Mucosa of descending colon (tissue), 3 donors: Measurements from ENCODE around the gene ZBED1. TPM values are rescaled to one million over a fixed set of nuclear protein-coding genes. Genes with fewer than 3 reads are reported as not detected.
"Not testable (repeated sequence)": the region's sequence is repeated elsewhere in the genome, so short reads cannot be mapped to it uniquely, and the experiment has no call there.

Experiments used
- ATAC-seq: fragments of 200-7000 bp; cut with Tn5 transposase; one replicate; pipeline ENCODE4 v1.9.1; 2020; ENCODE audit warnings: mild to moderate bottlenecking, moderate library complexity
- DNase-seq, 3 donors: peaks; one replicate each; pipeline ENCODE4 v3.0.0-alpha.2; 2020
- H3K36me3 ChIP-seq: fragments of 200-600 bp; one replicate; pipeline ENCODE4 v1.8.0; 2021; ENCODE audit warnings: low read depth, mild to moderate bottlenecking
- H3K4me1 ChIP-seq: fragments of 200-600 bp; one replicate; pipeline ENCODE4 v1.8.0; 2021; ENCODE audit warnings: low read depth, mild to moderate bottlenecking
- H3K4me3 ChIP-seq: fragments of 200-600 bp; one replicate; pipeline ENCODE4 v1.8.0; 2021; ENCODE audit warnings: mild to moderate bottlenecking
- H3K9me3 ChIP-seq: fragments of 200-600 bp; one replicate; pipeline ENCODE4 v1.8.0; 2021; ENCODE audit warnings: mild to moderate bottlenecking
- intact Hi-C, 2 donors: fragments of 100-400 bp; cut with DNase I in 1 of 2; cut with micrococcal nuclease in 1 of 2; formaldehyde crosslinking; loops; one replicate each; pipeline versions ENCODE4 v1.11.0 to v1.11.1; 2022; cut with DNase I, micrococcal nuclease
- total RNA-seq, 3 donors: library from RNA; stranded (reverse); fragmentation: NEBNext Ultra II Directional in 2 of 3; extraction: Animal tissue kit (Norgen Biotek cat#: 25700) in 2 of 3; gene quantifications; one replicate each; pipeline versions ENCODE4 v1.2.1 to v1.2.4, GENCODE V29; 2021 to 2023
- TF ChIP-seq, protein P1 (sequence below): fragments of 200-600 bp; IDR thresholded peaks from one replicate; pipeline ENCODE4 v1.8.0; 2022; ENCODE audit warnings: antibody characterized with exemption, mild to moderate bottlenecking
- donor health status: DM: no; HTN: no; CAD: no; lungs with moderate emphysema.
- donor health status: DM: no; HTN: no; CAD: no.
- donor health status: DM: no; HTN: yes; CAD: no.

The ZBED1 gene
- total RNA-seq, 3 donors from 2014 or later = 43.0 to 71.2 (median 47.8) TPM

- TF ChIP-seq, protein P1, sequence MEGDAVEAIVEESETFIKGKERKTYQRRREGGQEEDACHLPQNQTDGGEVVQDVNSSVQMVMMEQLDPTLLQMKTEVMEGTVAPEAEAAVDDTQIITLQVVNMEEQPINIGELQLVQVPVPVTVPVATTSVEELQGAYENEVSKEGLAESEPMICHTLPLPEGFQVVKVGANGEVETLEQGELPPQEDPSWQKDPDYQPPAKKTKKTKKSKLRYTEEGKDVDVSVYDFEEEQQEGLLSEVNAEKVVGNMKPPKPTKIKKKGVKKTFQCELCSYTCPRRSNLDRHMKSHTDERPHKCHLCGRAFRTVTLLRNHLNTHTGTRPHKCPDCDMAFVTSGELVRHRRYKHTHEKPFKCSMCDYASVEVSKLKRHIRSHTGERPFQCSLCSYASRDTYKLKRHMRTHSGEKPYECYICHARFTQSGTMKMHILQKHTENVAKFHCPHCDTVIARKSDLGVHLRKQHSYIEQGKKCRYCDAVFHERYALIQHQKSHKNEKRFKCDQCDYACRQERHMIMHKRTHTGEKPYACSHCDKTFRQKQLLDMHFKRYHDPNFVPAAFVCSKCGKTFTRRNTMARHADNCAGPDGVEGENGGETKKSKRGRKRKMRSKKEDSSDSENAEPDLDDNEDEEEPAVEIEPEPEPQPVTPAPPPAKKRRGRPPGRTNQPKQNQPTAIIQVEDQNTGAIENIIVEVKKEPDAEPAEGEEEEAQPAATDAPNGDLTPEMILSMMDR = no peak
- H3K4me1 ChIP-seq = no peaks in the 10 kb centered on the region
- H3K36me3 ChIP-seq = no peaks in the 10 kb centered on the region
- no peaks in the 10 kb centered on the region for H3K9me3 ChIP-seq
- DNase-seq = no peak
- no peak for ATAC-seq
- H3K4me3 ChIP-seq = no peak overlapping the region
- intact Hi-C loops = no loop called here
These were observed 36.1 kb downstream of the ZBED1 start for GRCh38 chrX:2464677-2465166.

DNA sequence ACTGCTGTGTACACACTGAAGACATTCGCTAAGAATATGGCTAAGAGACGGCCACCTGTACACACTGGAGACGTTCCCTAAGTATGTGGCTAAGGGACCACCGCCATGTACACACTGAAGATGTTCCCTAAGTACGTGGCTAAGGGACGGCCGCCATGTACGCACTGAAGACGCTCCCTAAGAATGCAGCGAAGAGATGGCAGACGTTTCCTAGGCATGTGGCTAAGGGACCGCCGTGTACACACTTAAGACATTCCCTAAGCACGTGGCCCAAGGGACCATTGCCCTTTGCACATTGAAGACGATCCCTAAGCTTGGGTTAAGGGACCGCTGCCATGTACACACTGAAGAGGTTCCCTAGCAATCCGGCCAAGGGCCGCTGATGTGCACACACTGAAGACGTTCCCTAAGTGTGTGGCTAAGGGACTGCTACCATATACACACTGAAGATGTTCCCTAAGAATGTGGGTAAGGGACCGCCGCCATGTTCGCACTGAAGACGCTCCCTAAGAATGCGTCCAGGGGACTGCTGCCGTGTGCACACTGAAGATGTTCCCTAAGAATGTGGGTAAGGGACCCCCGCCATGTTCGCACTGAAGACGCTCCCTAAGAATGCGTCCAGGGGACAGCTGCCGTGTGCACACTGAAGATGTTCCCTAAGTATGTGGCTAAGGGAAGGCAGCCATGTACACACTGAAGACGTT, 36.7 kb downstream of the ZBED1 start:
- no peak for ATAC-seq

DNA sequence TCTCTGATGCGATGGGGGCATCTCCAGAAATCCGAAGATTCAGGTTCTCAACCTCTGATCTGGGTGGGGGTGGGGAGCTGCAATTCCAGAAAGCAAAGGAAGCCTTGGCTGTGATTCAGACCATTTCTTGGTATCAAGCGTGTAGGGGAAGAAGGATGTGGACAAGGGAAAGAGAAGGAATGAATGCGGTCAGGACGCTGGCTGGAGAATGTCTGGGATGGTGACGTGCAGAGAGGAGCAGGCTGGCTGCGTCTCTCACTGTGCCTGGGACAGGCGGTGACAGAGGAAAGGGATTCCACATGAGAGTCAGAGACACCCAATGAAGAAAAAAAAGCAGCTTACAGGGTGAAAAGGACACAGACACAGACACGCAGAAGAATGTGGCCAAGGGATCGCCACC, 37.3 kb downstream of the ZBED1 start:
- H3K4me1 ChIP-seq, H3K4me3 ChIP-seq, DNase-seq, intact Hi-C loops, H3K9me3 ChIP-seq, H3K36me3 ChIP-seq, ATAC-seq: not testable (repeated sequence)

More for the DNA sequence above, 36.7 kb downstream of the ZBED1 start:
- DNase-seq = no peak
- TF ChIP-seq, protein P1 = no peak
- Histone ChIP-seq H3K36me3 (no peaks in the 10 kb centered on the region), H3K9me3 (no peaks in the 10 kb centered on the region), H3K4me1 (no peaks in the 10 kb centered on the region), H3K4me3 (no peak overlapping the region)
- intact Hi-C loops = no loop called here

DNA sequence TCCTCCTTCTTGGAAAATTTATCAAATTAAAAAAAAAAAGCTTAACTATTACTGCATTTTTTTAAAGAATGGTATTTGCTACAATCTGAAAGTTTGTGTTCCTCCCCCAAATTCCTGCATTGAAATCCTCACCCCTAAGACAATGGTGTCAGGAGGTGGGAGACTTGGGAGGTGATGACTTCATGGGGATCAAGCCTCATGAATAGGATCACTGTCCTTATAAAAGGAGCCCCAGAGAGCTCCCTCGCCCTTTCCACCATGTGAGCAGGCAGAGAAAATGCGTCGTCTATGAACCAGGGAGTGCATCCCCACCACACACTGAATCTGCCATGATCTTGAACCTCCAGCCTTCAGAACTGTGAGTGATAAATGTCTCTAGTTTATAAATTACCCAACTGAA, 38.0 kb downstream of the ZBED1 start:
- ATAC-seq = no peak
- H3K36me3 ChIP-seq = no peaks in the 10 kb centered on the region
- TF ChIP-seq, protein P1 = no peak
- H3K4me1 ChIP-seq = no peaks in the 10 kb centered on the region
- intact Hi-C loops = no loop called here
- no peak overlapping the region for H3K4me3 ChIP-seq
- DNase-seq = no peak
- H3K9me3 ChIP-seq = no peaks in the 10 kb centered on the region

- no peak for ATAC-seq
These were observed 38.7 kb downstream of the ZBED1 start for GRCh38 chrX:2462074-2462473.

DNA sequence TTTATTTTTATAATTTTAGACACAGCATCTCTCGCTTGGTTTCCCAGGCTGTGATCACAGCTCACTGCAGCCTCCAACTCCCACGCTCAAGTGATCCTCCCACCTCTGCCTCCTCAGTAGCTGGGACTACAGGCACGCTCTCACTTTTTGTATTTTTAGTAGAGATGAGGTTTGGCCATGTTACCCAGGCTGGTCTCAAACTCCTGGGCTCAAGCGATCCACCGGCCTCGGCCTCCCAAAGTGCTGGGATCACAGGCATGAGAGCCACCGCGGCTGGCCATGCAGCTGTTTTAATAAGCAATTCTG, 39.1 kb downstream of the ZBED1 start:
- DNase-seq (no peak), ATAC-seq (no peak)
- no peaks in the 10 kb centered on the region for H3K36me3 ChIP-seq
- TF ChIP-seq, protein P1 = no peak
- intact Hi-C loops = no loop called here
- no peaks in the 10 kb centered on the region for H3K4me1 ChIP-seq
- H3K4me3 ChIP-seq = no peak overlapping the region
- no peaks in the 10 kb centered on the region for H3K9me3 ChIP-seq

More at GRCh38 chrX:2462074-2462473, 38.7 kb downstream of the ZBED1 start:
- no peak overlapping the region for H3K4me3 ChIP-seq
- no peaks in the 10 kb centered on the region for H3K9me3 ChIP-seq
- H3K36me3 ChIP-seq = no peaks in the 10 kb centered on the region
- no peaks in the 10 kb centered on the region for H3K4me1 ChIP-seq
- no peak for DNase-seq
- TF ChIP-seq, protein P1 = no peak
- intact Hi-C loops = no loop called here

GRCh38 chrX:2460821-2461710, 39.7 kb downstream of the ZBED1 start:
- intact Hi-C loops, H3K4me3 ChIP-seq, H3K36me3 ChIP-seq, ATAC-seq, H3K4me1 ChIP-seq, H3K9me3 ChIP-seq, DNase-seq: not testable (repeated sequence)

DNA sequence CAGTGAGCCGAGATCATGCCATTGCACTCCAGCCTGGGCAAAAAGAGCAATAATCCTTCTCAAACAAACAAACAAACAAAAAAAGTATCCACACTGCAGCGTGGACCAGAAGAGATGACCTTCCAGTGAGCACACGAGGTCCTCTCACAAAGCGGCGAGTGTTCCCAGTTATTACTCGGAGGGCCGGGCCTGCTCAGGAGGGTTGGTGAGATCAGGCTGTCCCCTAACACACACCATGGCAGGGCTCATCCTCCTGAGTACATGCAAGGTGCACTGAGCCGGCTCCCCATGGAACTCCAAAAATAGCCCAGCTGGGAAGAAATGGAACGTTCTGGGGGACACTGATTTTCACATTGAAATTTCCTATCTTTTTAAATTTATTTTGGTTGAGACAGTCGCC, 40.7 kb downstream of the ZBED1 start:
- H3K4me1 ChIP-seq, H3K36me3 ChIP-seq, intact Hi-C loops, ATAC-seq, H3K9me3 ChIP-seq, H3K4me3 ChIP-seq, DNase-seq: not testable (repeated sequence)
